ENCODE data around the gene UBE2E3.
"Not testable (repeated sequence)": the region's sequence is repeated elsewhere in the genome, so short reads cannot be mapped to it uniquely, and the experiment has no call there.

UBE2E3 gene

DNA sequence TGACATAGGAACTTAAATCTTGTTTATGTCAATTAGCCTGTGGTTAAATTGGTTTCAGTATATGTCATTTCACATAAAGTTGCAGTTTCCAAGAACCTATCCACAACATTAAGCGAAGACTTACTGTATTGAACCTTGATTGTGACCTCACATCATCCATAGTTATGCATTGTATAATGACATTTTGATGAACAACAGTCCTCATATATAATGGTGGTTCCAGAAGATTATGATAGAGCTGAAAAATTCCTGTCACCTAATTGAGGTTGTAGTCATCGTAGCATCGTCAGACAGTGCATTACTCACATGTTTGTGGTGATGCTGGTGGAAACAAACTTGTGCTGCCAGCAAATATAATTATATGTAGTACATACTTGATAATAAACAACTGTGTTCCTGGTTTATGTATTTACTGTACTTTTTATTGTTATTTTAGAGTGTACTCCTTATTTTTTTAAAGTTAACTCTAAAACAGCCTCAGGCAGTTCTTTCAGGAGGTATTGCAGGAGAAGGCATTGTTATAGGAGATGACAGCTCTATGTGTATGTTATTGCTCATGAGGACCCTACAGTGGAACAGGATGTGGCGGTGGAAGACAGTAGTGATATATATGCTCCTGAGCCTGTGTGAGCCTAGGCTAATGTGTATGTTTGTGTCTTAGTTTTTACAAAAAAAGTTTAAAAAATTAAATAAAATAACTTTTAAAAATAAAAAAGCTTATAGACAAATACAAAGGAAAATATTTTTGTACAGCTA is 56.6 kb downstream of the UBE2E3 start:
- peak; percentile 71 for DNase-seq

DNA sequence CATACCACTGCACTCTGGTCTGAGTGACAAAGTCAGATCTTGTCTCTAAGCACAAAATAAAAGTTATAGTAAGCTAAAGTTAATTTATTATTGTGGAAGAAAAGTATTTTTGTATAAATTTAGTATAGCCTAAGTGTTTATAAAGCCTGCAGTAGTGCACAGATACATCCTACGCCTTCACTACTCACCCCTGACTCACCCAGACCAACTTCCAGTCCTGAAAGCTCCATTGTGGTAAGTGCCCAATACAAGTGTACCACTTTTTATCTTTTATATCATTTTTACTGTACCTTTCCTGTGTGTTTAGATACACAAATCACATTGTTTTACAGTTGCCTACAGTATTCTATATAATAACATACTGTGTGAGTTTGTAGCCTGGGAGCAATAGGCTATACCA is 57.5 kb downstream of the UBE2E3 start:
- DNase-seq = peak; percentile 29

DNA sequence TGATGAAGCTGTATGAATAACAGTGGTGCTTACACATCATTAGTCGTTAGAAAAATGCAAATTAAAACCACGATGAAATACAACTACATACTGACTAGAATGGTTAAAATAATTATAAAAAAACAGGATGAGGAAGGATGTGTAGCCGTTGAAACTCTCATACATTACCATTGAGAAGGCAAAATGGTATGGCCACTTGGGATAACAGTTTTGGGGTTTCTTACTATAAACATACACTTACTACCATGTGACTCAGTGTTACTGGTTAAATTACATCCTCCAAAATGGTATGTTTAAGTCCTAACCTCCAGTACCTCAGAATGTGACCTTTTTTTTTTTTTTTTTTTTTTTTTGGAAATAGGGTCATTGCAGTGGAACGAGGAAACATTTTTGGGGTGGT is 58.4 kb downstream of the UBE2E3 start:
- DNase-seq = peak; percentile 15

DNA sequence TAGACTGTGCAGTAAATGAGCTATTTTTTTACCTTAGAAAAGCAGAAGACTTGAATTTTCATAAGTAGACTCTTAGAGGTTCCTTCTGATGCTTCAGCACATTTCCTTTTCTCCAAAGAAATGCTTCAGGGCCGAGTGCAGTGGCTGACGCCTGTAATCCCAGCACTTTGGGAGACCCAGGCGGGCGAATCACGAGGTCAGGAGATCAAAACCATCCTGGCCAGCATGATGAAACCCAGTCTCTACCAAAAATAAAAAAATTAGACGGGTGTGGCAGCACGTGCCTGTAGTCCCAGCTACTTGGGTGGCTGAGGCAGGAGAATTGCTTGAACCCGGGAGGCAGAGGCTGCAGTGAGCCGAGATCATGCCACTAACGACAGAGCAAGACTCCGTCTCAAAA is 60.4 kb downstream of the UBE2E3 start:
- not testable (repeated sequence) for DNase-seq

DNA sequence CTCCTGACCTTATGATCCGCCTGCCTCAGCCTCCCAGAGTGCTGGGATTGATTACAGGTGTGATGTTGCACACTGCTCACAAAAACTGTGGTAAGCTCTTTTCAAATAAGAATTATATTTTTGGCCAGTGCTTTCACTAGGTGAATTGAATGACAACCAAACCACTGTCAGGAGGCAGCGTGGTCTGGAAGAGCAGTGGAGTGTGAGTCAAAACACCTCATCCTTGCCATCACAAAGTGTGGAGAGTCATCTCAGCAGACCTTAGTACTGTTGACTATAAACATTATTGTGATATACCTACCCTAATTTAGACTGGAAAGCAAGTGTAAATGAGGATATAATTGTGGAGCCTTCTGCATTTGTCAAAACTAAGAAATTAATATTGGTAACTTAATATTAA is 61.3 kb downstream of the UBE2E3 start:
- no peak for DNase-seq

DNA sequence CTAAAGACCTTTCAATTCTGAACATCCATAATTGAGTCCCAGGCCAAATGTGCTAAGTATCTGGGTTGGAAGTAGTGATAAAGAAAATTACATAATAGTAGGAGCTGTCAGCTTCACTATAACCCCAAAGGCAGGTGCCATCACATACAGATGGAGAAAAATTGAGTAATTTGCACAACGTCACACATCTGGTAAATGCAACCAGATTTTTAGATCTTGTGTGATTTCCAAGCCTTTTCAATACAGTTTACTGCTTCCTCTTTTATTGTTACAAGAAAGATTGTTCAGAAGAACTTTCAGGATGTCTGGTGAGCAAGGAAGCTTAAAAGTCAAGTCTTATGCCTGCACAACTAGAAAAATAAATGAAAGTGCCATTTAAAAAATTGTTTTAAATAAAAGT is 62.3 kb downstream of the UBE2E3 start:
- DNase-seq = no peak

DNA sequence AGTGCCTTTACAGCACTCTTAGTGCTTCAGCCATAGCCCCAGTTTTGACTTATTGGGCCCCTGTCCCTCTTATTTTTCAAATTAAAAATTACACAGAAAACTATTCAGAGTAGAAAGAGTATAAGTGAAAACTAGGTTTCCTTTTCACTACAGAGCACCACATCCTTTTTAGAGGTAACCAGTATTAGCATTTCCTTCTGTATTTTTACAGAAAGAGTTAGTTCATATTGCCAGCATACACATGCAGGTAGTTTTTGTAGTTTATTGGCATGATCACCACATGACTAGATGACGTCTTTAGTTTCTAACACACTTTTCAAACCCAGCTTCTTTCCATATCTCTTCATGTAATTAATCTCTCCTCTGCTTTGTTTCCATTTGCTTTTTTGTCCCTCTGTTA is 66.4 kb downstream of the UBE2E3 start:
- DNase-seq = no peak

DNA sequence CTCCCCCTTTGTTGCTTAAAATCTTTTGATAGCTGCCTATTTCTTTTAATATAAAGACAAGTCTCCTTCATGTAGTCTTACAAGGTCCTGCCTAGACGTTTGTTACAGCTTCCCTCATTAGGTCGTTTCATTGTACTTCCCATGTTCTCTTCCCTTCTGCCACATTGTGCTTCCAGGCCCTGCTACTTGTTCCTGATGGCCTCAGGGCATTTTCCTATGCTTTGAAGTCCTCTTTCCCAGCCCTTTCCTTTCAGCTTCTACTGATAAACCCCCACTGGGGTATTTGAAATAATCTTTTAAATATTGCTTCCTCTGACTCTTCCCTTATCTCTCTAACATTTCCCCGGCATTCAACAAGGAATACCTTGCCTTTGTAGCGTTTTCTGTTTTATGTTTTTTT is 67.4 kb downstream of the UBE2E3 start:
- no peak for DNase-seq

DNA sequence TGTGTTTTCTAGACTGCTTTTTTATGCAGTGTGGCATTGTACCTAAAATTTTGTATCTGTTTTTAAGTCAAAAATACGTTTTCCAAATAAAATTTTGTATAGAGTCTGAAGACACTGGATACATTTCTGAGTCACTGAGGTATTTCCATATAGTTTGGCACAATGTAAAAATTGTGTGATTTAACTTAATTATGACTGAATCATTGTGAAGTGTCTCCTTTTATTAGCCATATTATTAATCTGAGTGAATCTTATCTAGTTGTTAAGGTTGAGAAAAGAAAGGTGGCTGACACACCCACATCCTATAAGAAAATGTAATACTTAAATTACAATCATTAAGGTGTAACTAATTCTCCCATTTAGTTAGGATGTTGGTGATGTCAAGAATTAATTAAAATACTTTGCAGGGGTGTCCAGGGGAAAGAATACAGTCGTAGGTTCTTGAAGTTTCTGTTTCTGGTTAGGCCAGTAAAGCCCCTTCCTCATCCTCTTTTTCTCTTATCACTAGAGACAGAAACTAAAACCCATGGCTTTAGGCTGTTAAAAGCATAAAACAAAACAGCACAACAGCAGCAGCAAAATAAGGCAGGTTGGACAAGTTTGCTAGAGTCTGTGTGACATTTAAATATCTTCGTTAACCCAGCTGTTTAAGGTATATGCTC is 71.6 kb downstream of the UBE2E3 start:
- DNase-seq = no peak

DNA sequence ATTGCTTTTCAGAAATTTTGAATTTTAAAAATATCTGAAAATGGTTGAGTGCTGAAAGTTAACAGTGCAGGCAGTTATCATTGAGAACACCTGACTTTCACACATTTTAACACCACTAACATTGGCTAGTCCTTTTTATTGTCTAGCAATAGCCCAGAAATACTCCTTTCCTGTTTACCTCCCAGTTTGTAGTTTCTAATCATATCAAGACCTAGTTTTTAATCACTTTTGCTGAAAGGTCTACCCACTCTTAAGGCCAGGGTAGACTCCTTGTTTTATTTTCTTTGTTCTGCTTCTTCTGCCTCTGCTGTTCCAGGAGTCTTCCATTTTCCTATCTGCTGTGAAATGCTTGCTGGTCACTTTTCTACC is 72.1 kb downstream of the UBE2E3 start:
- DNase-seq = no peak

DNA sequence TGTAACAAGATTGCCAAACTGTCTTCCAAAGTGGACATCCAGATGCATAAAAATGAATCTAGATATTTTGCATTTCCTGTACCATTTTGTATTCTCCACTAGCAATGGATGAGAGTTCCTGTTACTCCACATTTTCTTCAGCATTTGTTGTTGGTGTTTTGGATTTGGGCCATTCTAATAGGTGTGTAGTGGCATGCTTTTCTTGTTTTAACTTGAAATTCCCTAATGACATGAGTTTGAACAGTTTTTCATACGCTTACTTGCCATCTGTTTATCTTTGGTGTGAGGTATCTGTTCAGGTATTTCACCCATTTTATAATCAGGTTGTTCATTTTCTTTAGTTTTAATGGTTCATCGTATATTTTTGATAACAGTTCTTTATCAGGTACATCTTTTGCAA is 73.9 kb downstream of the UBE2E3 start:
- DNase-seq = no peak

DNA sequence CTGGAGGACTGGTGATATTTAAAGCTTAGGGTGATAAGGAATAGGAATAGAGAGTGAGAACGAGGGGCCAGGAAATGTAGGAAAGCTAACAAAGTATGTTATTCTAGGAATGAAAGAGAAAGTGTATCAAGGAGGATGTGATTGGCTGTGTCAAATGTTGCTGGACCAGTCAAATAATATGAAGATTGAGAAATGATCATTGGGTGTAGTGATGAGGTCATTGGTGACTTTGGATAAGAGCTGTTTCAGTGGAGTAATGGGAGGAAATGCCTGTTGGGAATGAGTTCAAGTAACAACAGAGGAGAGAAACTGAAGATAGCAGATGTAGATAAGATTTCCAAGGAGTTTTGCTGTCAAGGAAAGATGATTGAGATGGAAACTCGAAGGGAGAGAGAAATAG is 74.4 kb downstream of the UBE2E3 start:
- peak; percentile 17 for DNase-seq

DNA sequence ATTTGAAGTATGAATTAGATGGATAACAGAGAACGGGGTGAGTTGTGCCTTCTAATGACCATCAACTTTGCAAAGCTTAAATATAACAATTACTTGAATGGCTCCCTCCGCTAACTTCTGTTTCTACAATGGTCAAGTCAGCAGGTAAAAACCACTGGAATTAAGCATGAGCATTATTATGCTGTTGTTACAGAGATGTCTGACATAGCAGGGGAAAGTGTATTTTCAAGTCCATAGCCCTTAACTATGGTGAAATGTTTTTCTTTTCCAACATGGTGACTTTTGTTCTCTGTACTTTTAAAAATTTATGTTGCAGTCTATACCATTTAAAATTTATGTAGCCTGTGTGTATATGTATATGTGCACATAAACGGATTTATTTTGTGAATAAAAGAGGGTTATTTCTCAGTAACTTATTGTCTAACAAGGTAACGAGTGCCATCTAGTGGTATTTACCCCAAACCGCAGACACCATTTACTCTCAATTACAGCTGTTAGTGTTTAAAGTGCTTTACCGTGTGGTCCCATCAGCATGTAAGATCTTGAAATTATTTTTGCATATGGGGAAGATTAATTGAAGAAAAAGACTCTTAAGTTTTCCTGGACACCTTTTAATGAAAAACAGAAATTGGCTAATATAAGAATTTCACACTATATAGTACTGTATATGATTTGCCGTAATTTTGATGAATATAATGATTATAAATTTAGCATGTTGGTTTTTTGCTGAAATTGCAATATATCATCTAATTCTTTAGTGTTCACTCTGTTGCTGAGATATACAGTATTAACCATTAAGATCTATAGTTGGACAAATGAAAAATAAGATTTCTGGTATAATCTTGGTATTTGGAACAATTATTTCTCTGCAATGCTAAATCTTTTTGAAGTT is 78.2 kb downstream of the UBE2E3 start:
- peak; percentile 44 for DNase-seq

DNA sequence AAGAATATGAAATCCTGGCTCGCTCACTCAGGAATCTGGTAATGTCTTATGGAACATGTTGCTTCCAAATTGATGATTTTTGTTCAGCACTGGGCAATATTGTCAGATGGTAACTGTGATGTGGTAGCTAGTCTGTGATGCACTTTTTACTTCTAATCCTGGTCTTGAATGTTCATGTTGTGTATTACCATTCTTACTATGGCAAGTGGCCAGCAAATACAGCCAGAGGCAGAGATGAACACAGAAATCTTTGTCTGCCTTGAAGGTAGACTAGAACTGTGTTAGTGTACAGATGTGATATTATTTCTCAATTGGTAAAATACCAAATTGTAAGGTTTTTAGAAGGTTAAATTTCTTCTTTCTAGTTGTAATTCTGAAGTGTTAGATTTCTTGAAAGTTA is 83.3 kb downstream of the UBE2E3 start:
- DNase-seq = no peak

DNA sequence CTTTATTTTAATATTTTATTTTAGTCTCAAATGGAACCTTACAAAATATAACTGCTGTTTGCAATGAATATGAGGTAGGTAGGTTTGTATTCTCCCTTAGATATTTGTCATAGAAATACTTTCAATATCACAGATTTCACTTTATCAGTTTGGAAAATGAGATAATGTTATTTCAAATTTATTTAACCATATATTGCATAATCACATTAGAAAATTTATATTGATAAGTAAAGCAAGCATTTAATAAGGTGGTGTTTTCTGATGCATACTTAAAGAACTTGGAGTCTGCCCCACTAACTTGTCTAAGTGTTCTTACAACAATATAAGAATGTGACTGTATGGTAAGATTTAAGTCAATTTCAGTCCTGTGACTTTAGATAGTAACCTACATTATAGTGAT is 85.1 kb downstream of the UBE2E3 start:
- DNase-seq = no peak

DNA sequence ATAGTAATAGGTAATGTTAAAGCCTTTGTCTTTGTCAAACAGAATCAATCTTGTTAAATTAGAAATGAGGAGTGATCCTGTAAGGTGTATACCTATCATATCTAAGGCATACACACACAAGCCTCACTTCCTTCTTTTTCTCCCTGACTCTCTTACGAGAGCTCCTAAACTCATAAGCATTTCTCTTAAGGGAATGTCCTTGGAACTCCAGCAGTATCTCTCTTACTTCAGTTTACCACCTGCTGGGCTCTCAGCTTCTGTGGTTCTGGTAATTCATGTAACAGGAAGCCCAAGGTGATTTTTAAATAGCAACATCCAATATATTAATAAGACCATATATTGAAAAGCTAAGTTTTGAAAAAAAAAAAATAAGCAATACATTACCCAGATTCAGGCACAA is 85.9 kb downstream of the UBE2E3 start:
- no peak for DNase-seq

DNA sequence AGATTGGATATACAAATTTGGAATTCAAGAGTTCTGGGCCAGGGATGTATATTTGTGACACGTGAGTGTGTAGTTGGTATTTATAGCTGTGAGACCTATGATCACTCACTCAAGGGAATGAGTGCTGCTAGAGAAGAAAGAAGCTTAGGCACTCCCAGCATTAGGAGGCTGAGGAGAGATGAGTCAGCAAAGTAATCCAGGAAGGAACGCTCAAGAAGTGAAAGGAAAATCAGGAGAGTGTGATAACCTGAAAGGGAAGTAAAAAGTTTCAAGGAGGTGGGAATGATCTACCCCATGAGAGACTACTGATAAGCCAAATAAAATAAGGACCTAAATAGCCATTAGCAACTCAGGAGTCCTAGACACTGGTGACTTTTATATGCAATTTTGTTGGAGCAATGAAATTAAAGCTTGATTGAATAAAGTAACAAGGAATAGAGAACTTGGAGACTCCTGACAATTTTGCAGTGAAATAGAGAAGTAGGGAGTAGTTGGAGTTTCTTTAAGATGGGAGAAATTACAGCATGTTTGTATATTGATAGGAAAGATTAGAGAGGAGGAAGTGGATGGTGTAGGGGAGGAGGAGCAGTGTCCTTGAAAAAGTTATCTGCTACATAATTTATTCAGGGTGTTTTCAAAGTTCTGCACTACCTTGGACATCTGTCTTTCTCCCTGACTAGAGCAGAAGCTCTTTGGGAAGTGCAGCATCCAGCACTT is 89.9 kb downstream of the UBE2E3 start:
- peak; percentile 51 for DNase-seq

DNA sequence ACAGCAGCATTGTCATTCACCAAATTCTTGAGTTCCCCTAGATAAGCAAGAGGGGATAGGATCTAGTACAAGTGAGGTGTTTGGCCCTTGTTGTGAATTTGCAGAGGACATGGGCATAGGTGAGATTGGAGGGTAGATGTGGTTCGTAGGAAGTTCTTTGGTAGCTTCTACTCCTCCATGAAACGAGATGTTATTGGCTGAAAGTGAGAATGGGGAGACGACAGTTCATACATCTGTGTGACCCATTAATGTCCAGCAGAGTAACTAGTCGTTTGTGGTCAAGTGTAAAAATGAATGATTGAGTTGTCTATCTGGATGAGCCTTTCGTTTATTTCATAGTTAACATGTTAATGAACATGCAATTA is 90.4 kb downstream of the UBE2E3 start:
- no peak for DNase-seq

DNA sequence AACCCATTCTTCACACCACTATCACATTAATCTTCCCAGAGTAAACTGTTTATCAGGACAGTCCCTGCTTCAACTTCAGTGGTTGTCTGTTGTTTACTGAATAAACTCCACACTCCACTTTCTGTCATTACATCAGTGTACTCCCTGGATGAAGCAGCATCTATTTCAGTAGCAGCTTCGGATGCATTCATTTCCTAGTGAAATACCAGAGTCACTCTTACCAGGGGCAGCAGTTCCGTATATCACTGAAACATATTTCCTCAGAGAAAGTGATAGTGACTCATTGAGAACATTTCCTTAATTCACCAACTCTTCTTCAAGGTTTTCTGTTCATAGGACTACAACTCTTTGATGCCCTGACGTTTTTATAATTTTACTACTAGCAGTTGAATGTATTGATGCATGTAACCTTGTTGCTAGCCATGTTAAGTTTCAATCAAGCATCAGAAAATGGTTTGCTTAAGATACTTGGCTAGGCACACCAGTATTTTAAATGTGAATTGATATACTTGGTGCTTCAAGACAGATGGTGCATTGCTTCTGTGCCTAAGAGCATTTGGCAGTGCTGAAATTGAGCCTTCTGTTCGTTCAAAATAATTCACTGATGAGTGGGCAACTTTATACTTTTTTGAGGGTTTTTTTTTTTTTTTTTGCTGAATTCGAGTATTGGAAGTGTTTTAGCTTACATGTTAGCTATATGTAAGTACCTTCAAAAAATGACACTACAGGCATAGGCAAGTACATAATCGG is 92.3 kb downstream of the UBE2E3 start:
- peak; percentile 25 for DNase-seq

DNA sequence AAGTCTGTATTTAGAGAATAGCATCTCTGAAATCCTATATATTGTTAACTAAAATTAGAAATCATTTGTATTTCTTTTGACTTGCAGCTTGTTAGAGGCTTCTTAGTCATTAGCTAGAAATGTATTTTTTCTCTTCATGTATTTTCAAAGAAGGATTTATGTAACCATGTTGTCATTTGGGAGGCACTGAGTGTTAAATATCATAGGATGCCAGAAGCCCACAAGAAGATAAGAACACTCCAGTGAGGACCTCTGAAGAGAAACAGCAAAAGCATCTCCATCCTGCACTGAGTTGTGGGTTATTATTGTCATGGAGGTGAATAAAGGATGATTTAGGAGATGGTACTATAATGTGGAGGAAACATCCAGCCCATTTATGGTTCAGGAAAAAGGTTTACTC is 93.5 kb downstream of the UBE2E3 start:
- peak; percentile 76 for DNase-seq

DNA sequence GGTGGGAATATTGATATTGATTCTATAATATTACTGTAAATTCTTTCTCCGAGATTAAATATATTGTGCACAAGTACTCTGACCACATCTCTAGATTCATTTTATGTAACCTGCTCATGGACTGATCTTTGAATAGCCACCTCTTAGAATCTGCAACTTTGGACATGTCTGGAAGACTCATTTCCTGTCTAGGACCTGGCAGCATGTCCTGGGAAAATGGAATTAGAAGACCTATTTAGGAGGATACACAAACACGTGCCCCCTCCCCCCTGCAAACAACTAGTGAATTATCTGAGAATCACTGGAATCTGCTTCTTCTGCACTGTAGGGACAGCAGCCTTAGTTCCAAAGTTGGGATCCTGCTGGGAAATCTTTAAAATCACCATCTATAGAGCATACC is 94.1 kb downstream of the UBE2E3 start:
- peak; percentile 33 for DNase-seq

DNA sequence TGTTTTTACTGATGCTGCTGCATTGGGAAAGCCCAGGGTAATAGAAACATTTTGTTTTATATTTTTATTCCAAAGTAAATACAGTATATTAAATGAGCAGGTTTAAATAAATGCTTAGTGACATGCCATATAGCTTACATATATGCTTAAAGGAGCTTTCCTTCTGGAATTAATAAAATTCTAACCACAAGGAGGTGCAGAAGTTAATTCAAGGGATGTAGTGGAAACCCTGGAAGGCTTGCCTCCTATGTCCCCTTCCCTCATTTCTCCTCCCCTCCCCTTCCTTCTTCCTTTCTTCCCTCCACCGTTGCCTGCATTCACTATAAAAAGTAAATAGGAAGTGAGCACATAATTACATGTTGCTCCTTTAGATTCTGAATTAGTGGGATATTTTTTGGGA is 96.3 kb downstream of the UBE2E3 start:
- no peak for DNase-seq

All from fibroblast of skin of back (primary cell).